Measurements from ENCODE around the gene LDLRAD4.

LDLRAD4 gene

DNA sequence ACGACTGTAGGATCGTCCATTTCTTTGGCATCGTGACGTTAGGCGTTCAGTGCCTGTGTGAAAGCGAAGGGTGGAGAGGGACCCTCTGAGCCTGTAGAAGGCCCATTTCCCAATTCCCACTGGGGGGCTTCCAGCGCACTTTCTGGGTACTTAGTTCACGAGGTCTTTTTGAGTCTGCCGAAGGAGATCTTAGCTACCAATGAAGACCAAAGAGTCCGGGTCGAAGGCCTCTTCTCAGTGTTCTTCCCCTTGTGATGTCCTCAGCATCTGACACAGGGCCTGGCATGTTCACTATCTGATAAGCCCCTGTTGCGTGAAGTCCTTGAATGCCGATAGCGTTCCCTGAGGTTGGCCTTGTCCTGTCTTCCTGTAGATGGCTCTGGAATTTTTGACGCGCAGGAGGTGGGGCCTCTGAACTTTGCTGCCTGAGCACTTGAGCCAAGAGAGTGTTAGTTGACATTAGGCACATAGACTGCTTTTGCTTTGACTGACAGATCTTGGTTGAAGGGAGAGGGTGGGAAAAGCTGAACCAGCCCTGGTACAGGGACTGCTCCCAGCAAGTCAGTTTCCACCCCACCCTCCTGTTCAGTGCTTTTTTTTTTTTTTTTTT is 52.8 kb downstream of the LDLRAD4 start:
- peak in 2 of 42 donors; percentile 16 to 39 for DNase-seq
- intact Hi-C loops (cut with DNase I), result no loop called here

DNA sequence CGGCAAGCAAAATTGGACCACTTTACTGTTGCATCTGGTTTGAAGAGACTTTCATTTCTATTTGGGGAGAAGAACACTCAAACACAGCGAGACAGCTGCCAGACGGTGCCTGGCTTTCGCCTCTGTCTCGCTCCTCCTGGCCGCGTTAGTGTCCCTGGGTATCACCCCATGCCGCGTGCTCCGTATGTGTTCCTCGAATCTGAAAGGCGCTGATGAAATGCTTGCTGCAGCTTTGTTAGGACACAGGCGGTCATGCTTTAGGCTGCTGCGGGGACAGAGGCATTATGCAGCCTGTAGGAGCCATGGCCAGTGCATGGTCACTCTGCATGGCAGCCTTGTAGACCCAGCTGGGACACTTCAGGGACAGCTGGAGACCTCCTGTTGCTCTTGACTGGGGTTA is 53.9 kb downstream of the LDLRAD4 start:
- intact Hi-C loops (cut with DNase I), result no loop called here
- DNase-seq, result peak in 2 of 42 donors; percentile 18 to 41

DNA sequence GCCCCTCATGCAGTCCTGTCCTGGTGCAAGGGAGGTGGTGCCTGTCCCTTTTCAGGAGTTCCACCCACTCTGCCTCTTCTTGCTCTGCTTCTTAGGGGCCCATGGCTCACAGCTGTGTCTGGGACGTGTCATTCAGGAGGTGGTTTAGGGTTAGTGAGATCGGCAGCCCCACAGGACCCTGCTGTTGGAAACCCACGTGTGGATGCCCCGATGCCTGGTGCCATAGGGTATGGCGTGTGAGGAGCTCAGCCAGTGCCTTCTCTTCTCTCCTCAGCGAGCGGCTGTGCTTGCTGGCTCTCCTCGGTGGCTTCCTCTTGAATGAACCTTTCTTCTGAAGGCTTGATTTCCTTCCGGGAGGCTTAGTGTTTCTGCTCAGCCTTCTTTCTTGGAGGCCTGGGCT is 55.2 kb downstream of the LDLRAD4 start:
- DNase-seq, result peak in 5 of 42 donors; percentile 15 to 41 (median 28)
- intact Hi-C loops (cut with DNase I), result no loop called here

DNA sequence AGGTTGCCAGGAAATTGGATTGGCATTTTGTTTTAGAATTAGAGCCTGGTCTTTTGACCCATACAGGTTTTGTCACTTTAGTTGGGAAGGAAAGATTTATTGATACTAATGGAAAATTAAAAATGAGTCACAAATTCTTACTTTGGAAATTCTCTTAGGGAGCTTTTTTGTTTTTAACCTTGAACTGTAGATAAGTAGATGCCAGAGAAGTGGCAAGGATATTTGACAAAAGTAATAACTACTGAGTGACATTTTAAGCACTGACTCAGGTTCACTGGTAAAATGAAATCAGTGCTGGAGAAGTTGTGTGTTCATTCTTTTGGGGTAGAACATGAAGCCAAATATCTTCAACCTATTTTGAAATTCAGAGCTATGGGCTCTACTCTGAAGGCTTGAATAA is 56.5 kb downstream of the LDLRAD4 start:
- intact Hi-C loops (cut with DNase I), result no loop called here
- no peak for DNase-seq

DNA sequence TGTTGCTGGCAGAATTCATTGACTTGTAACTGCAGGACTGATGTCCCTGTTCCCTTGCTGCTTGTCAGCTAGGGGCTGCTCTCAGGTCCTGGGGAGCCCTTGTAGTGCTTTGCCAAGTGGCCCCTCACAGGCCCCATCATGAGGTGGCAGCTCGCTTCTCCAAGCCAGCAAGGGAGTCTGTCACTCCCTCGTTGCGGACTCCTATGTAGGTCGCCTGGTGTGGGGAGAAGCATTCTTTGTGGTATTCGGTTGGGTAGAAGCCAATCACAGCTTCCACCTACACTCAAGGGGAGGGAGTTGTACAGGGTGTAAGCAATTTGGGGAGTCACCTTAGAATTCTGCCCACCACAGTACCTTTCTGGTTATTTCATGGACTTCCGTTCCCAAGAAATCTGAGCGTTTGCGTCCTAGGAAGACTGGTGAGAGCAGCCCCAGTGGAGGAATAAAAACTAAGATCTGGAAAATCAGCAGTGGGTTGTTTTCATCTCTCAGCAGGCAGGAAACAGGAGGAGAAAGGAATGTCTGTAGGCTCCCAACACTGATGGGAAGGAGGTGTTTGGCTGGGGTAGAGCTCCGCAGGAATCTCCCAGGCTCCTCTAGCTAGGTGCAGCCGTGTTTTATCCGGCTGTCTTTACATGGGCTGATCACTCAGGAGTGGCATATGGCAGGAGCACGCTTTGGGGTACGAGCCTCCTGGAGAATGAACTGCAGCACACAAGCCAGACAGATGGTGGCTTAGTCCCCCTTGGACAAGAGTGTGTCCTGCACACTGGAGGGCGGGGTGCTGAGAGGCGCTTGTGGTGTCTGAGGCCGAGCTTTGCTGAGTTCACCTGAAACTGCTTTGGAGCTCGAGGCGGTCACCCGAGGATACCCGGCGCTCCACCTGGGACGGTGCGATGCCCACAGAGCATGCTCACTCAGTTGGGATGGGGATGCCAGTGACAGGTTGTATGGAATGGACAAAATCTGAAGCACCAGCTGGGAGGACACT is 58.3 kb downstream of the LDLRAD4 start:
- DNase-seq, result peak in 8 of 42 donors; percentile 4 to 67 (median 34)

DNA sequence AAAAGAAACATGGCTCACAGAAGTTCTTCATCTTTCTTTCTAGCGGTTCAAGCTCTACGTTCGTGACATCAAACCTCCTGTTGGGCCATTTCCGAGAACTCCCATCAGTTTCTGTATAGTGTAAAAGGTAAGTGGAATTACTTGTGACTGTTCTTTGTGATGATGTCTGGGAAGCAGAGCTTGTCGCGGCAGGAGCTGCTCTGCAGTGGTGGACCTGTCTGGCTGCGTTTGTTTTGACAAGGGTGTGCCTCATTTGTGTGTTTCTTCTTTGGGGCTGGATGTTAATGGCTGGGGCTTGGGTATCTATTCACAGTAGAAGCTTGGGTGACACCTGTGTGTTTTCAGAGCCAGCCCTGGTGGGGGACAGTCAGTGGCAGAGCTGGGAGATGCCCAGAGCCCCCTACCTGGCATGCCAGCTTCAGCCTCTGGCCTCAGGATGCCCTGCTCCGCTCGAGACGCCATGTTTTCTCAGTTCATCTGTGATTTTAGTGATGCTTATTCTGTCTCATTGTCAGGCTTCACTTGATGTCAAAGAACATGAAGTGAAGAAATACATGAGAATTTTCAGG is 59.6 kb downstream of the LDLRAD4 start:
- intact Hi-C loops (cut with DNase I), result no loop called here
- peak in 6 of 42 donors; percentile 8 to 38 (median 24) for DNase-seq

More for the DNA sequence above, 58.3 kb downstream of the LDLRAD4 start:
- intact Hi-C loops (cut with DNase I), result no loop called here

DNA sequence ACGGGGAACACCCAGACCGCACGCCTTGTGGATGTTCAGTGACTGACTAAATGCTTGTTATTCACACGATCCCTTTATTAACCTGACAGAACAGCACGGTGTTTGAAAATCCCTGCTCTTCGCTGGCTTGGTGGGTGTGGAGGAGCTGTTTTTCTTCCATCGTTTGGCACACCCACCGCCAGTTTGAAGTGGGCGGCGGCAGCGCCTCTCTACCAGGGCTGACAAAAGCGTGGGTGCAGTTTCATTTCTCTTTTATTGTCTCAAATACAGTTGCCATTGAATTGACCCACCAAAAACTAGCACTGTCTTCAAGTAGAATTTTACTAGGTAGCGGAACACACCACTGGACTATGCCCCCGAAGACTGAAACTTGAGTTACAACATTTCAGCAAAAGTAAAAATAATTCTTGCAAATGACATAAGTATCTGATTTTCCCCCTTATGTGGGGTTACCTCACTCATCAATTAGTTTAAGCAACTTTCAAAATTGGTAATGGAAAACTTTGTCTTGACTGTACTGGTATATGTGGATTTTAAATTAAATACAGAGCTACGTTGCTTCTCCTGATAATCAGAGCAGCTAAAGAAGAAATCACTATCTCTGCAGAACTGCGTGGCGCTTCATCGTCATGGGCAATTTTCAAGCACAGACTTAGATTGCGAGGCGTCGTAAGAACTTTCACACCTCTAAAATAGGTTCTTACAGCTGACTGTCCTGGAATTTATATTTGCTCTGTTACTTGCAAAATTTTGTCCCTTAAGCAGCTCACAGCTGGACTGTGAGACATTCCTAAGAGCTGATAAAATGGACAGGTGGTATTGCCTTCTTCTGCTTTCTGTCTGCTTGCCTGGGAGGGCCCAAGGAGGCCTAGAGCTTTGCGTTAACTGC is 60.9 kb downstream of the LDLRAD4 start:
- intact Hi-C loops (cut with DNase I), result no loop called here
- DNase-seq, result peak in 41 of 42 donors; percentile 50 to 91 (median 78)

DNA sequence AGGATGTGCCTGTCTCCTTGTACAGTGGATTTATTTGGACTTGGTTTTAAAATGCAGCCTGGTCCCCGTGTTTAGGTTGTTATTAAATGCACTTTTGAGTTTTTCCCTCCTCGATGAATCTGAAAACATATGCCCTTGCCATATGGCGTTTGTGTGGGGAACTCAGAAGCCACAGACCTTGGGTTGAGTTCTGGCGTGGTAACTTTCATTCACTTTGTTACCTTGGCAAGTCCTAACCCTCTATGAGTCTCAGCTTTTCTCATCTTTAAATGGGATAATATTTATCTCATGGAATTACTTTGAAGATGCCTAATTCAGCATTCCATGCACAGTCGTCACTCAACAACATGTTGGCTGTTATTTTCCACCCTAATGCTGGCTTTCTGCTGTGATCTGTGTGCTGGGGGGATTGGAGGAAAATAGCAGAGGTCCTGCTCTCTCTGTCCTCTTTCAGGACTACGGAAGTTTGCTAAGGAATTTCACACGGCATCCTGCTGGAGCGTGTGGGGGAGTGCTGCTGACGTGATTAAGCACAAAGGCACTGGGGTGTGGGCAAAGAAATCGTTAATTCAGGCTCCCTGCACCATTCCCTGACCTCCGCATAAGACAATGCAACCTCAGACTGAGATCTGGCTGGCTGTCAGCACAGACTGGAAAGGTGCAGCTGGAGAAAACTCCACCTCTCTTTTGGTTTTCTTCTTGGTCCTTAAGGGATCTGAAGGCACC is 61.7 kb downstream of the LDLRAD4 start:
- intact Hi-C loops (cut with DNase I), result no loop called here

DNA sequence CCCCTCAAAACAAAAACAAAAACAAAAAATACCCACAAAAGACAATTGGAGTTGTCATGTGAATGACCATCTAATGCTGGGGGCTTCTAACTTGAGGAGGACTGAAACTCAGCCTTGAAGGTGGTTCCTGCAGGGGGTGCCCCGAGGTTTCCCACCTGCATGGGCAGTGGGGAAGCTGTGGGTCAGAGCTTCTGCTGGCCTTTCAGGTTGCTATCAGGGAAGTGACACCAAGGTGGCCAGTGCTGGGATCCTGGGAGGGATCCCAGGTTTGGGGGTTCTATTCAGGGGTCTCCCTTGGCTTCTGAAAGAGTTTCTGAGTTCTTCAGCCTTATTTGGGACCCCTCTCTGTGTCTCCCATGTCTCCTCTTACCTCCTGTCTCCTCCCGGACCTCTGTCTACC is 62.8 kb downstream of the LDLRAD4 start:
- peak in 6 of 42 donors; percentile 3 to 14 (median 5) for DNase-seq
- intact Hi-C loops (cut with DNase I), result no loop called here

More for the DNA sequence above, 61.7 kb downstream of the LDLRAD4 start:
- DNase-seq, result peak in 12 of 42 donors; percentile 5 to 72 (median 38)

DNA sequence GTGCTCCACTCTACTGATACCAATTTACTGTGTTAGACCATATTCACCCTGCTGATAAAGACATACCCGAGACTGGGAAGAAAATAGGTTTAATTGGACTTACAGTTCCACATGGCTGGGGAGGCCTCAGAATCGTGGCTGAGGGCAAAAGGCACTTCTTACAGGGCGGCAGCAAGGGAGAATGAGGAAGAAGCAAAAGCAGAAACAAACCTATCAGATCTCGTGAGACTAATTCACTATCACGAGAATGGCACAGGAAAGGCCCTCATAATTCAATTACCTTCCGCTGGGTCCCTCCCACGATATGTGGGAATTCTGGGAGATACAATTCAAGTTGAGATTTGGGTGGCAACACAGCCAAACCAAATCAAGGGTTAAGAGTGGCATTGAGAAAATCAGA is 65.2 kb downstream of the LDLRAD4 start:
- intact Hi-C loops (cut with DNase I), result no loop called here
- peak in 2 of 42 donors; percentile 21 to 24 for DNase-seq

DNA sequence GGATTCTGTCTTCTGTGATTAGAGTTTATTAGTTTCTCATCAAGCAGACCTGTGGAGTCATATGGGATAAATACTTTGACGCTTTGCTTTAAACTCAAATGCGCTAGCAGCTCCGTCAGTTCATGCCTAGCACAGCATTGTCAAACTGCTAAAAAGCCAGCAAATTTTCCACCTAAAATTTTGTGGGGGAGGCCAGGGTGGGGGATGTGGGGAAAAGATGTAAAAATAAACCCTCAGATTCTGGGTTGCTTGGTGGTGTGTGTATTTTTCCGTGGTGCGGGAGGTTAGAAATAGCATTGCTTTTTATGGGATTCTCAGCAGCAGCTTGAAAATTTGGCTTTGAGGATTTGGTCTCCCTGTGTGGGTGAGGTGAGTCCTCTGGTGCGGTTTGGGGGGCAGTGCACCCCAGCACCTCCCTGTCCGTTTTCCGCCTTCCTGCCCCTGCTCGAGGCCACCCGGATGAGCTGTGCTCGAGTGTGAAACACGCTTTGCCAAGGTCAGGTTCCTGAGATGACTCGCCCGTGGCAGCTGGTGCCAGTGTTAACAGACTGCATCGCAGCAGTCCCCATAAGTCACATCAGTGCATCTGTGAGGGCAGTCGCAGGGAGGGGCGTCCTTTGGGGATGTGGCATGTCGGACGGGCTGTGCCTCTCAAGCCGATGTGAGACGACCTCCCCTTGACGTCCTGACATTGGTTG is 65.9 kb downstream of the LDLRAD4 start:
- peak in 21 of 42 donors; percentile 37 to 80 (median 57) for DNase-seq
- intact Hi-C loops (cut with DNase I), result no loop called here

DNA sequence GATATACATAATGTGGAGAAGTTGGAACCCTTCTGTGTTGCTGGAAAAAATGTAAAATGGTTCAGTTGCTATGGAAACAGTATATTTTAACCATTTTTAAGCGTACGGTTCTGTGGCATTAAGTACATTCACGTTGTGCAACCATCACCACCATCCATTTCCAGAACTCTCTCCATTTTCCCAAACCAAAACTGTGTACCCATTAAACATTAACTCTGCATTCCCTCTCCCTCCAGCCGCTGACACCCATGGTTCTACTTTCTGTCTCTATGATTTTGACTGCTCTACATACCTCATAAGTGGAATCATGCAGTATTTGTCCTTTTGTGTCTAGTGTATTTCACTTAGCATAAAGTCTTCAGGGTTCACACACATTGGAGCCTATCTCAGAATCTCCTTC is 67.3 kb downstream of the LDLRAD4 start:
- DNase-seq, result peak in 1 of 42 donors; percentile 20
- intact Hi-C loops (cut with DNase I), result no loop called here

DNA sequence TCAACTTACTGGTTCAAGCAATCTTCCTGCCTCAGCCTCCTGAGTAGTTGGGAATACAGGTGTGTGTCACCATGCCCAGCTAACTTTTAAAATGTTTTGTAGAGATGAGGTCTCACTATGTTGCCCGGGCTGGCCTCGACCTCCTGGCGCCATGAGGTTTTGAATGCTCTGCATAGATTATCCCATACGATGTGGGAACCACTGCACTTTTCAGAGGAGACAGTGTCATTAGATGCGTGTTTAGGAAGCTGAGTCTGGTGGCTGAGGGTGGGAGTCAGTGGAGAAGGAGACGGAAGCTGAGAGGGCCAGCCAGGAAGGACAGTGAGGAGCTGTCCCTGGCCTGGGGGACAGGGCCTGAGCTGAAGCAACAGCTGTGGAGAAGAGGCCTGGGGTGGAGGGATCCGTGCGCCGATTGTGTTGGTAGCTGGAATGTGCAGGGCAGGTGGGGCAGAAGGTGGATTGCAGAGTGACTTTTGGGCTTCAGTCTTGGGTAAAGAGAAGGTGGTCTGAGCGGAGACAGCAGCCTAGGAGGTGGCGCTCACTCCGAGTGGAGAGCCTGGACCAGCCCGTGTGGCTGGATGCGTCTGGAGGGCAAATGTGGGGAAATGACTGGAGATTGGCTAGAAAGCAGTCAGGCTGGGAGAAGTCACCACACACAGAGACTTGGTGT is 68.0 kb downstream of the LDLRAD4 start:
- intact Hi-C loops (cut with DNase I), result no loop called here
- DNase-seq, result peak in 2 of 42 donors; percentile 22 to 39

DNA sequence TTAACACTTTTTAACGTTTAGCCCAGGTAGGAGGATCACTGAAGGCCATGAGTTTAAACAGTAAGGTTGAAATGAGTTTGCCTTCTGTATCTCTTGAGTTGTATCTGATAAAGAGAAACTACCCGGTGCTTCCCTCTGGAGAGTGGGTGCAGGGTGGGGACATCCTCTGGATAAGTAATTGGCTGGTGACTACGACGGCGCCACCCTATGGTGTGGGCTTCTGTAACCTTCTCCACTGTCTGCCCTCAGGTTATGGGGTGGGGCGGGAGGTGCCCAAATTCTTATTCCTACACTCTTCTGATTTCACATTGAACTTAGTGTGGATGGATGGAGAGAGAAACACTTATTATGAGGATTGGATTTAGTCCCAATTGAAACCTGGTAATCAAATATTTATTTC is 68.8 kb downstream of the LDLRAD4 start:
- intact Hi-C loops (cut with DNase I), result no loop called here
- peak in 3 of 42 donors; percentile 26 to 68 (median 34) for DNase-seq

DNA sequence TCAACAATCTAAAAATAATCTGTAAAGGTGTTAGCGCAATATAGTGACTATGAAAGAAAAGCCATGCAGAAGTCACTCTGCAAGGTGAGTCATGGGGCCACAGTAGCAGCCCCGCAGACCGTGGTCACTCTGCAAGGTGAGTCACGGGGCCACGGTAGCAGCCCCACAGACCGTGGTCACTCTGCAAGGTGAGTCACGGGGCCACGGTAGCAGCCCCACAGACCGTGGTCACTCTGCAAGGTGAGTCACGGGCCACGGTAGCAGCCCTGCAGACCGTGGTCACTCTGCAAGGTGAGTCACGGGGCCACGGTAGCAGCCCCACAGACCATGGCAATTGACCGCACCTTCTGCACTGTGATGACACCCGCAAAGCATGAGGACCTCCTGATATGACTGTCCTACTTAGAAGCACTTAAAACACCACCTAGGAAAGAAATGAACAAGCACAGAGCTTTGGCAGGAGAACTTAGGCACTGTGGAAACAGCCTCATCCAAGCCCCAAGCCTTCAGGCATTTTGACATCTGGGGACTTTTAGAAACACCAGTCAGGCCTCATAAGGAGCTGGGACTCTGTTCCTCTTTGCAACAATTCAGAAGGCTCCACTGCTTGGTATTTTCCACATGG is 70.1 kb downstream of the LDLRAD4 start:
- intact Hi-C loops (cut with DNase I), result no loop called here
- peak in 2 of 42 donors; percentile 2 to 5 for DNase-seq

DNA sequence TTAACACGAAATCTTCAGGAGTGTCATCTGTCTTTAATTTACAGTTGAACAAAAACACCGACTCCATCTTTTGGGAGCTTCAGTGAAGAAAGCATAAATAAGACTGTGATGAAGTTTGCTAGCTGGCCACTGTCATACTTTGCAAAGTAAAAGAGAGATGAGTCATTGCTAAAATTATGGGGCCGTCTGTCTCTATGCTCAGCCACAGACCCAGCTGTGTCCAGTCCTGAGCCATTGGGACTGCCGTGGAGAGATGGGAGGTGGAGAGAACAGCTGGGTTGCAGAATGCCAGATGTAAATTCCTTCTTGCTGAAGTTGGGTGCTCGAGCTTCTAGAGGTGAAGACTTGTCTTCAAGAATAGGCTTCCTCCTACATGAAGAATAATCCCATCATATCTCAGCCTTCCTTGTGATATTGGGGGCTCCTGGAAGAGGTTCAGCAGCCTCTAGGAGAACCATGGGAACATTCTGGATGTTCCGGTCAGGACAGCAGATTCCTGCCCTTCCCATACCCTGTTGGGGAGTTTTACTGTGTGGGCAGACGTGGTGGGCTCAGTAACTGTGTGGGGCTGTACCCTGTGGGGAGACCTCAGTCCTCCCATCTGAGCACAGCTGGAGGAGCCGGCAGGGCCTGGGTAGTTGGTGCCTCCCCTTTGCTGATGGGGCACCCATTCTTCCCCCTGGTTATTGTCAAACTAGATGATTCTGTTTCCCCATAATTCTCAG is 71.1 kb downstream of the LDLRAD4 start:
- intact Hi-C loops (cut with DNase I), result no loop called here
- DNase-seq, result peak in 1 of 42 donors; percentile 19
